ENCODE data around the gene JARID2. TPM values are rescaled to one million over a fixed set of nuclear protein-coding genes. Genes with fewer than 3 reads are reported as not detected.

JARID2 gene
- total and polyA plus RNA-seq, 9 of the 15 experiments (the other 6 are each of a cell fraction or from before 2014, with no cell fraction given) = 5.0 to 29.0 (median 15.6) TPM

DNA sequence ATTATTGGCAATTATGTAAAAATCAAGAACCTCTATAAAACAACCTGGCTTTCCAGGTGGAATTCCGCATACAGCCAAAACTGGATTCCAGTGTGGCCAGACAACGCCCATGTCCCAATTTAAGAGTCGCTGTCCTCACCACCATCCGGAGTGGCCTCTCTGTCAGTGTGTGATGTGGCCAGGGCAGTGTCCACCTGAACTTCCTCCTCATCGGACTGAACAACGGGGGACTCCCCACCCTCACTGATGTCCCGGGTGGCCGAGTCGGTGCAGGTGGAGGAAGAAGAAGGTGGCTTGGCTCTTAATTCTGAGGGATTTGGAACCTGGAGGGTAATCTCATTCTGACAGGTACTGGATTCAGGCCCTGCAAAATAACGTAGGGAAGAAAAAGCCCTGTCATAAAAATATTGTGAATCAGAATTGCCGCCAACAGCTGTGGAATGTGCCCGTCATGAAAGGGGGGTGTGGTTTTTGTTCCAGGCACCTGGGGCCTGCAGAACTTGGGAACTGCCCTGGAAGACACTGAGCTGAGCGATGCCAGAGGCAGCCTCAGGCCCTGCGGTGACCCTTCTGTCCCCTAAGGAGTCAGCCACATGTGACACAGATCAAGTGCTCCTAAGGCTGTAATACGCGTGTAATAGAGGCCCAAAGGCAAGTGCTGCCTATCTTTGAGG, 277.1 kb downstream of the JARID2 start (continued):
- TF ChIP-seq L3MBTL2 (IDR thresholded peaks at IDR 0.05) (0 out of 2 replicates have a peak, but pooled peaks have one; percentile 33), MCM3 (IDR thresholded peaks at IDR 0.05) (no peak), ADNP (tag; IDR thresholded peaks at IDR 0.05) (no peak), HMG20A (CRISPR knock-in tag; conservative IDR thresholded peaks at IDR 0.05) (no peak), POLR2G (IDR thresholded peaks at IDR 0.05; ENCODE audit: low read depth, low read length) (0 out of 2 replicates have a peak, but pooled peaks have one; percentile 25), RB1 (IDR thresholded peaks at IDR 0.05; ENCODE audit: low read depth) (no peak), TRIM28 (IDR thresholded peaks at IDR 0.05) (no peak), ZNF224 (CRISPR knock-in tag; IDR thresholded peaks at IDR 0.05) (no peak), ESRRA (IDR thresholded peaks at IDR 0.05; ENCODE audit: borderline replicate concordance, low read depth) (no peak), ZBTB1 (CRISPR knock-in tag; IDR thresholded peaks at IDR 0.05; ENCODE audit: borderline replicate concordance, low read depth) (no peak), NBN (IDR thresholded peaks at IDR 0.05; ENCODE audit: low read depth) (no peak), CEBPB (tag; IDR thresholded peaks at IDR 0.05) (no peak)
- TF ChIP-seq, protein P1, sequence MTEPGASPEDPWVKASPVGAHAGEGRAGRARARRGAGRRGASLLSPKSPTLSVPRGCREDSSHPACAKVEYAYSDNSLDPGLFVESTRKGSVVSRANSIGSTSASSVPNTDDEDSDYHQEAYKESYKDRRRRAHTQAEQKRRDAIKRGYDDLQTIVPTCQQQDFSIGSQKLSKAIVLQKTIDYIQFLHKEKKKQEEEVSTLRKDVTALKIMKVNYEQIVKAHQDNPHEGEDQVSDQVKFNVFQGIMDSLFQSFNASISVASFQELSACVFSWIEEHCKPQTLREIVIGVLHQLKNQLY (CRISPR knock-in tag; conservative IDR thresholded peaks at IDR 0.05) = no peak

Data from K562 (cell line).